HG03565 (cell line): ENCODE measurements around the gene WDR88.

ENCODE experiments used
- ATAC-seq: cut with Tn5 transposase; IDR thresholded peaks from one replicate; pipeline ENCODE4 v1.9.1; 2021; ENCODE audit warnings: mild to moderate bottlenecking, moderate library complexity; ENCODE audit not compliant: unreplicated experiment

WDR88 gene, protein sequence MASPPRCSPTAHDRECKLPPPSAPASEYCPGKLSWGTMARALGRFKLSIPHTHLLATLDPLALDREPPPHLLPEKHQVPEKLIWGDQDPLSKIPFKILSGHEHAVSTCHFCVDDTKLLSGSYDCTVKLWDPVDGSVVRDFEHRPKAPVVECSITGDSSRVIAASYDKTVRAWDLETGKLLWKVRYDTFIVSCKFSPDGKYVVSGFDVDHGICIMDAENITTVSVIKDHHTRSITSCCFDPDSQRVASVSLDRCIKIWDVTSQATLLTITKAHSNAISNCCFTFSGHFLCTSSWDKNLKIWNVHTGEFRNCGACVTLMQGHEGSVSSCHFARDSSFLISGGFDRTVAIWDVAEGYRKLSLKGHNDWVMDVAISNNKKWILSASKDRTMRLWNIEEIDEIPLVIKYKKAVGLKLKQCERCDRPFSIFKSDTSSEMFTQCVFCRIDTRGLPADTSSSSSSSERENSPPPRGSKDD

GRCh38 chr19:33132021-33132420, at the start of gene WDR88:
TSS of gene WDR88 (plus strand) at chr19:33132114. CDS start at chr19:33132170, 56 bp downstream.
- no peak for ATAC-seq

DNA sequence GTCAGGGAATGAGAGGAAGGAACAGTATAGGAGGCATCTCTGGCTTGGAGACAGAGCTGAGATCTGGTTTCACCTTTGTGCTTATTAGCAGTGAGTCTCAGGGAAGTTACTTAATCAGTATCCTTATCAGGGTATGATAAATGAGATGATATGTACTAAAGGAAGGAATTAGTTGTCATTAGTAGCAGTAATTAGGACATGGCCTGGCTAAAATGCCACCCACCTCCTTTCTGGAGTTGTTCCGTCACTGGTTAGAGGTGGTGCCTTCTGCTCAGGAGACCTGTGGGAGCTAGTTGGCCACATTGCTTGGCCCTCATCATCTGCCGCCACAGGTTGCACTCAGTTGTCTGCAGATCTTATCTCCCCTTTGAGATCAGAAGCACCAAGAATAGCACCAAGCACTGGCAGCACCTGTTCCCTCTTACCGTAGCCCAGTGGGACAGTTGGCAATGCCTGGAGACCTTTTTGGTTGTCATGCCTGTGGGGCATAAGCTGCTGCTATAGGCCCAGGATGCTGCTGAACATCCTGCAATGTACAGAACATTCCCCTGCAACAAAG, 46.3 kb upstream of the WDR88 start:
- no peak for ATAC-seq

GRCh38 chr19:33086955-33087354, 45.0 kb upstream of the WDR88 start:
- ATAC-seq: no peak

GRCh38 chr19:33089010-33089409, 42.9 kb upstream of the WDR88 start:
- no peak for ATAC-seq

DNA sequence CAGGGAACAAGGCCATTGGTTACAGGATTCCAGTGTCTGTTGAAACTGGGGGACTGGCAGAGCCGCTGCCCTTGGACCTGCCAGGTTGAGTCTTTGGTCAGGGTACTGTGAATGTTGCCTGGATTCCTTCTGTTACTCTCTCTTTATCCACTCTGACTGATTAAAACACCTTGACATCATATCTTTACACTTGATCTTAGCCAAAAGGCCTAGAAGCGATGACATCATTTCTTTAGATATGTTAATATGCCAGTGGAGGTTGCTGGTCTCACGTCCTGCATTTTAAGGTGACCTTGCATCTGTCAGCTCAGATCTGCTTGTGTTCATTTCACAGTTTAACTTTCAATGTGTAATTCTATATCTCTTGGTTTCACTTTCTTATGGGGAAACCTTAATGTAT, 41.7 kb upstream of the WDR88 start:
- no peak for ATAC-seq

GRCh38 chr19:33093420-33094210, 38.3 kb upstream of the WDR88 start:
- no peak for ATAC-seq

- ATAC-seq: no peak
Observed at GRCh38 chr19:33094436-33095067, 37.4 kb upstream of the WDR88 start.

DNA sequence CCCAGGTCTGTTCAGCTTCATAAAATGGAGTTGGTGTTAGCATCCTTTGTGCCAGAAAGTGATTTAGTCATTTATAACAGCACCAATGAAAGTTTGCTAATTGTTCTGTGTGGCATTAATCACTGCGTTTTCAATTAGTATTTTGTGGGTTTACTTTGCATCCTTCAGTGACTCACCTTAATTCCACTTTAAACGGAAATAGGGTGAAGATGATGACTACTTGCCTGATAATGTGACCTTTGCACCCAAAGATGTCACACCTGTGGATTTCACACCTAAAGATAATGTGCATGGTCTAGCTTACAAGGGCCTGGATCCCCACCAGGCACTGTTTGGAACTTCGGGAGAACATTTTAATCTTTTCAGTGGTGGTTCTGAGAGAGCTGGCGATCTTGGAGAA, 35.9 kb upstream of the WDR88 start:
- no peak for ATAC-seq

GRCh38 chr19:33098055-33098534, 33.8 kb upstream of the WDR88 start:
- ATAC-seq: no peak

- ATAC-seq: no peak
Observed at GRCh38 chr19:33100894-33101644, 30.8 kb upstream of the WDR88 start.

GRCh38 chr19:33102893-33103292, 29.0 kb upstream of the WDR88 start:
- ATAC-seq: no peak

- ATAC-seq: no peak
Observed at GRCh38 chr19:33108161-33108560, 23.8 kb upstream of the WDR88 start.

GRCh38 chr19:33110137-33110910, 21.6 kb upstream of the WDR88 start:
- no peak for ATAC-seq

DNA sequence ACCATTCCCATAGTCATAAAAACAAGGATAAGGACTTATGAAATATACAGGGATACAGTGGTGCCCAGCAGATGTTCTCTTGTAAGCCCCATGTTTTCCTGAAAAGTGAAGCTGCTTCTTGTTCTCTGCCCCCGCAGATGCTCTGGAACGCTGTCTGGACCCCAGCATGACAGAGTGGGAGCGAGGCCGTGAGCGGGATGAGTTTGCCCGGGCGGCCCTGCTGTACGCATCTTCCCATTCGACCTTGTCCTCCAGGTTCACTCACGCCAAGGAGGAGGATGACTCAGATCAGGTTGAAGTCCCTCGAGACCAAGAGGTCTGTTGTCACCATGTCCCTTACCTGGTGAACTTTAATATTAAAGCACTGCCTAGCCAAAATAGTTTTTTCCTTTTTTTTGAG, 20.3 kb upstream of the WDR88 start:
- no peak for ATAC-seq

DNA sequence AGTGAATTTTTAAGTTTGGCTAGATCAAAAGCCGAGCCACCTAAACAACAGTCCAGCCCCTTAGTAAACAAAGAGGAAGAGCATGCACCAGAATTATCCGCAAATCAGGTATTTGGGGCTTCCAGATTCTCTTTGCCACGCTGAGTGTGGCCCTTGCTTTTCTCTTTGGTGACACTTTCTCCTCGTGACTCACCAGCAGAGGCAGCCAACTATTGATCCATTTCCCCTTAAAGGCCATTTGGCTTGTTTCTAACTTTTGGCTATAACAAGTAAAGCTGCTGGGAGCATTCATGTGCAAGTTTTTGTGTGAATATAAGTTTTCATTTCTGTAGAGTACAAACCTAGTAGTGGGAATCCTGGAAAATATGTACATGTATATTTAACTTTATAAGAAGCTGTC, 17.6 kb upstream of the WDR88 start:
- no peak for ATAC-seq

DNA sequence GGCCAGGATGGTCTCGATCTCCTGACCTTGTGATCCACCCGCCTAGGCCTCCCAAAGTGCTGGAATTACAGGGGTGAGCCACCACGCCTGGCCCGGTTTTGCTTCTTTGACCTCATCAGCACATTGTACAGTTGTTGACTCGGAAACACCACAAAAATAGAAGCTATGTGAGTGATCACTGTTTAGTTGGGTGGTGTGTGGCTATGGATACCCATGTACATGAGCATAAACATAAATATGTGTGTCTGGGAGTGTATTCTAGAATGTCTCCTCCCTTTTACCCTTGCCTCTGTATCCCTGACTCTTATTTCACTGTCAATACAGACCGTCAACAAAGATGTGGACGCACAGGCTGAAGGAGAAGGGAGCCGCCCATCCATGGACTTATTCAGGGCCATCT, 14.4 kb upstream of the WDR88 start:
- ATAC-seq: no peak

GRCh38 chr19:33118643-33119042, 13.3 kb upstream of the WDR88 start:
- ATAC-seq: no peak

- ATAC-seq: no peak
Observed at GRCh38 chr19:33124207-33125098, 7.5 kb upstream of the WDR88 start.
